ENCODE results near the gene CATSPERZ.

Gene CATSPERZ

DNA sequence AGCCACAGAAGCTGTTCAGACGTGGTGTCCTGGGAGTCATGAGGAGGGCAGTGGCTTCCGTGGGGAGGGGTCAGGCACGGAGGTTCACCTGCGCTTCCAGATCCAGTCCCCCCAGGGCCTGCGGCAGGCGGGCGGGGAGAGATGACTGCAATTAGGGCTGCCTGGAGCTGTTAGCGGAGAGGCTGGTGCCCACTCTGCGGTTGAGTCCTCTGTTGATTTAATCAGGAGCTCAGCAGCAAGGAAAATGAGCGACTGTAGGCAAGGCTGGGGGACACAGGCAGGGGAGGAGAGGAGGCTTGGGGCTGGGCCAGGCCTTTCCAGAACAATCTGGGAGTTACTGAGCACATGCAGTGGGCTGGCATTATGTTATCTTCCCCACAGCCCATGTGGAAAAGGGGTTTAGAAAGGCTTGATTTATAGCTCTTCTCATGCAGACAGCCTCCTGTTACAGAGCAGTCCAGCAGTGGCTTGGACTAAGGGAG lies 35.7 kb upstream of the CATSPERZ start:
- DNase-seq, result no peak

GRCh38 chr11:64265176-64266160 lies 34.7 kb upstream of the CATSPERZ start:
- DNase-seq, result no peak

DNA sequence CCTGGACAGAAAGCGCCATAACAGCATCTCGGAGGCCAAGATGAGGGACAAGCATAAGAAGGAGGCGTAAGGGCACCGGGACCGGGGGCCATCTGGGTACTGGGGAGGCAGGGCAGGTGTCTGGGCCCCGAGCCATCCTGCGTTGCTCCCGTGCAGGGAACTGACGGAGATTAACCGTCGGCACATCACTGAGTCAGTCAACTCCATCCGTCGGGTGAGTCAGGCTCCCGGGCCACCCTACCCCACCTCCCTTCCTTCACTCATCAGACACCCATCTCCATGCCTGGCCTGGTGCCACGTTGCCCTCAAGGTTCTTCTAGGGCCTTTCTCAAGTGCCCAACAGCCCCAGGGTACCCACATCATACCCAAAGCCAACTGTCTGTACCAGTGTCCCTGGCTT lies 33.8 kb upstream of the CATSPERZ start:
- no peak for DNase-seq

DNA sequence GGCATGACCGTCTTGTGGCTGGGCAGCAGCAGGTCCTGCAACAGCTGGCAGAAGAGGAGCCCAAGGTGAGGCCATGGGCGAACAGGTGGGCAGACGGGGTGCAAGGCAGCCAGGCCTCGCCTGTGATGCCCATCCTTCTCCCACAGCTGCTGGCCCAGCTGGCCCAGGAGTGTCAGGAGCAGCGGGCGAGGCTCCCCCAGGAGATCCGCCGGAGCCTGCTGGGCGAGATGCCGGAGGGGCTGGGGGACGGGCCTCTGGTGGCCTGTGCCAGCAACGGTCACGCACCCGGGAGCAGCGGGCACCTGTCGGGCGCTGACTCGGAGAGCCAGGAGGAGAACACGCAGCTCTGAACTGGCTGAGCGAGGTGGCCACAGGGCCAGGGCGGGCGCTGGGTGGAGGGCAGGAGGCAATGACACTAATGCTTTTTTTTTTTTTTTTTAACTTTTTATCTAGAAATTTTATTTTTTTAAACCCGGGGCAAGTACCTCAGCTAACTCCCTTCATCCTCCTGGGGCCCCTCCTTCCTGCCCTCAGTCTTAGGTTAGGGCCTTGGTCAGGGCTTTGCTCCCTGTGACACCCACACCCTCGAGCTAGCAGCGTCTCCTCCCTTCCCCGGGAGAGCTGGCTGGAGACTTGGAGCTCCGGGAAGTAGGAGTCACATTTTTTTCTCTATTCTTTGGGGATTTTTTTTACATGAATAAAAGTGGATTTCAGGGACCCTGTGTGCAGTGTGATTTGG lies 32.8 kb upstream of the CATSPERZ start:
- no peak for DNase-seq

- DNase-seq, result no peak
These were observed 31.9 kb upstream of the CATSPERZ start for GRCh38 chr11:64268025-64268892.

DNA sequence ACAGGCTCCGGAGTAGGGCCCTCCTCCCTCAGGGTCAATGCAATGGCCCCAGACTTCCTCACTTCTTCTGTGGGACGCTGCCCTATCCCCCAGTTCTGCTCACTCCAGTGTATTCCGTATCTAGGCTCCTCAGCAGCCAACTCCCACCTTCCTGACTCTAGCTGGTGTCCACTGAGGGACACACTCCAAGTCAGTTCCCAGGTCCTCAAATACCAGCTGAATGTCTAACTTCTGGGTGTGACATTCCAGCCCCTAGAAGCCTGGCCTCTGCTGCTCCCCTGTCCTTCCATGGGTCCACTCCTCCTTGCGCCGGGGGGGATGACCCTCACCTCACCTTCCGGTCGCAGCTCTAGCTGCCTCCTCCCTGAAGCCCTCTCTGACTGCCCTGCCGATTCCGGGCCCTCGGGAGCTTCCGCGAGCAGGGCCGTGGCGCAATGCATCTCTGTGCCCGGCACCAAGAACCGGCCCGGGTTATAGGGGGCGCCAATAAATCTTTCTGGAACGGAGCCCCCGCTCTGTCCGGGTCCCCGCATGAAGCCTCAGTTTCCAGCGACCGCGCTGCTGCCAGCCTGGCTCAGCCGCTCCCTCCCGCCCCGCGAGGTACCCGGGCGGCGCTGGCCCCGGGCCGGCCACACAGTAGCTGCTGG lies 31.1 kb upstream of the CATSPERZ start:
- DNase-seq, result peak; percentile 65

DNA sequence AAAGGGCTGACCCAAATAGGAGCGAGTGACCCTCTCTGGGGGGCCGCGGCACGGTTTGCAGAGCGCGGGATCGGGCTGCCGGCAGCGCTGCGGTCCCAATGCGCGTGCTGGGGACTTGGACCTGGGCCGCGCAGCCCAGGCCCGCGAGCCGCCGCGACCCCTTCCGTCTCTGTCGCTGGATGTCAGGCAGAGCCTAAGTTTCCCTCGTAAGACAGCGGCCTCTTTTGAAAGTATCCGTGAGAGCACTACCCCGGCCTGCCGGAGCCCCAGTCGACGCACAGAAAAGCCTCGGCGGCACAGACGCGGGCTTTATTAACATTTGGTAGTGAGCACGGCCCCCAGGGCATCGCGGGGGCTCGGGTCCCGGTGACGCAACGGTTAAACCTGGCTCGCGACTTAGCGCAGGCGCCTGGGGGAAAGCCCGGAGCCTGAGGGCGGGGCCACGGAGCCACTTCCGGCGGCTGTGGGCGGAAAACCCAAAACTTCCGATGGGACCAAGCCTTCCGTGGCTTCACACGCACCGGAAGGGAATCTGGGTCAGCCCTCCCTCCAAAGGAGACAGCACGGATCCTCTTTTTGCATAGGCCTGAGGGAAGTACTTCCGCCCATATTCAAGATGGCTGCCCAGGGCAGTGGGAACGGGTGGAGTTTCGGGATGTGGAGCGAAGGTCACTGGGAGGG lies 30.5 kb upstream of the CATSPERZ start:
- peak; percentile 100 for DNase-seq

DNA sequence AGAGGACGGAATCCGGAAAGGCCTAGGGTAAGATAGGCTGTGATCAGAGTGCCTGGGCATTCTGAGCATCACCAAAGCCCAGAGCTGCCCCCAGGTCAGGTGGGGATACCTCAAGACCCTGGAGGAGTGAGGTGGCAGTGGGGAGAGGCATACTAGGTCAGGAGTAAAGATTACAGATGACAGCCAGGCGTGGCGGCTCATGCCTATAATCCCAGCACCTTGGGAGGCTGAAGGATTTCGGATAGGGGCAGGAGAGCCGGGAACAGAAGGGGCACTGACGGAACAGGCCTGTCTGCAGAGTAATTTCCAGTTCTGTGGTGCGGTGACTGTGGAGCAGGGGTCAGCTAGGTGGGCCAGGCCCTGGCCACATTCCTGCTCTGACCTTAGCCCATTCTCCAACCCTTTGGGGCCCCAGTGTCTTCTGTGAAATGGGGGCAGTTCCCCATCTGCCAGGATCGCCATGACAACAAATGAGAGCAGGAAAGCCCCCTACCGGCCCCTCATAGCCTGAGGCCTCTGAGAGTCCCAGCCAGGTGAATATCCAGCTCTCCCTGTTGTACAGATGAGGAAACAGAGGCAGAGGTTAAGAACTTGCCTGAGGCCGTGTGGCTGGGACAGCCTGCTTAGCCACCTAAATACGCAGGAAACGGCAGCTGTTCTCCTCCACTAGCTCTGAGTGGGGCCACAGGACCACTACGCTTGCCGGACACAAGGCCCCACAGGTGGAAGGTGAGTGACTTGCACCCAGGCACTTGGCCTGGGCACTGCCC lies 24.9 kb upstream of the CATSPERZ start:
- DNase-seq, result no peak

GRCh38 chr11:64275841-64276240 lies 24.3 kb upstream of the CATSPERZ start:
- no peak for DNase-seq

GRCh38 chr11:64276653-64277431 lies 23.3 kb upstream of the CATSPERZ start:
- DNase-seq, result no peak

- DNase-seq, result no peak
These were observed 21.5 kb upstream of the CATSPERZ start for GRCh38 chr11:64278576-64279190.

GRCh38 chr11:64281957-64282770 lies 18.0 kb upstream of the CATSPERZ start:
- DNase-seq, result no peak

- DNase-seq, result no peak
These were observed 17.1 kb upstream of the CATSPERZ start for GRCh38 chr11:64283092-64283491.

DNA sequence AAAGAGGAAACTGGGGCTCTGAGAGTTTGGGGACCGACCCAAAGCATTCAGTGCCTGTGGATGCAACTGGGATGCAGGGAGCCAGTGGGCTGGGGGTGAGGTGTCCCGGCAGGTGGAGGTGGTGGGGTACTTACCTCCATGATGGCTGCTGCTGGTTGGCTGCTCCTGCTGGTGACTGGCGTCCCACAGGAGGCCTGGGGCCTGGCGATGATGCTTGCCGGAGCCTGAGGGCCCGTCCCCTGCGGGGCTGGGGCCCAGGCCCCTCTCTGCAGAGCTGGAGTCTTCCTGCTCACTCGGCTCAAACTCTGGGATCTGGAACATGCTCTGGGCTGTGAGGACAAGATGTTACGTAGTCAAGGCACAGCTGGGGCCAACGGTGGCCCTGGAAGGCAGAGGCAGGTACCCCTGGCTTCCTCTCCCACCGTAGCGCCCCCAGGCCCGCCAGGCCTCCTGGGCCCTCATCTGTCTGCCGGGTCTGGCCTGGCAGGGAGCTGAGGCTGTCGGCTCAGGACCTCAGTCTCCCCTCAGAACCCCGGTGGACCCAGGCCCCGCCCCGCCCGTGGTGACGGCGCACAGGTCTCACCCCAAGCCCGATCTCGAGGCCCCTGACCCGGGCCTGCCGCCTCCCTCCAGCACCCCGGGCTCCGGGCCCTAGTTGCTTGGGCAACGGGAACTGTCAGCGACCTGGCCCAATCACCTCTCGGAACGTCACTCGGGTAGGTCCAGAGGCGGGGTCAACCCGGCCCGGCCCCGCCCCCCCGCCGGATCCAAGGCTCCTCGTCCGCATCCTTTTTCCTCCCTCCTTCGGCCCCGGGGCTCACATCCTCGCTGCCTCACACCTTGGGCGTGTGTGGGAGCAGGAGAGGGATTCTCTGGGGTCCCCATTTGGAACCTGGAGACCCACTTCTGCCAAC lies 15.9 kb upstream of the CATSPERZ start, which contains the start of gene BAD:
Gene BAD, minus strand, starts transcription at position 618 of the 914 bp plus-strand sequence. Its CDS starts 297 bp downstream, at position 321.
- peak; percentile 98 for DNase-seq

GRCh38 chr11:64284962-64285884 lies 14.9 kb upstream of the CATSPERZ start, which contains the start of gene GPR137:
Gene GPR137 (plus strand): TSS chr11:64285848. CDS start chr11:64286525, 677 bp downstream.
- peak; percentile 95 for DNase-seq

Measured in RPMI8226 (cell line).